Measurements from ENCODE around the gene CCDC127. TPM values are rescaled to one million over a fixed set of nuclear protein-coding genes. Genes with fewer than 3 reads are reported as not detected.
"Not testable (repeated sequence)": the region's sequence is repeated elsewhere in the genome, so short reads cannot be mapped to it uniquely, and the experiment has no call there.

The CCDC127 gene
- total RNA-seq, 1 donor: 4.3 TPM

DNA sequence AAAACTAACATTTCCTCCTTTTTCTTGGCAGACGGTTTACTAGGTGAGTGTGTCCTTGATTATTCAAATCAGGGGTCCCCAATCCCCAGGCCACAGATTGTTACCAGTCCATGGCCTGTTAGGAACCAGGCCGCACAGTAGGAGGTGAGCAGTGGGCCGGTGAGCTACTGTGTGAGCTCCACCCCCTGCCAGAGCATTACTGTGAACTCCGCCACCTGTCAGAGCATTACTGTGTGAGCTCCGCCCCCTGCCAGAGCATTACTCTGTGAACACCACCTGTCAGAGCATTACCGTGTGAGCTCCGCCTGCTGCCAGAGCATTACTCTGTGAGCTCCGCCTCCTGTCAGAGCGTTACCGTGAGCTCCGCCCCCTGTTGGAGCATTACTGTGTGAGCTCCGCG is 39.2 kb upstream of the CCDC127 start:
- H3K27ac ChIP-seq (ENCODE audit: low read depth, low read length): no peak overlapping the region
- H3K36me3 ChIP-seq (ENCODE audit: insufficient read depth, low read length): peaks cover 24% of the 10 kb centered on the region
- no peaks in the 10 kb centered on the region for H3K9me3 ChIP-seq (ENCODE audit: low read depth, low read length)
- H3K4me3 ChIP-seq (ENCODE audit: insufficient read depth, low read length): no peak overlapping the region
- TF ChIP-seq CTCF (IDR thresholded peaks at IDR 0.05; ENCODE audit: extremely low read depth, low read depth, low read length): no peak
- H4K20me1 ChIP-seq (ENCODE audit: insufficient read depth, low read length): no peaks in the 10 kb centered on the region
- H3K4me1 ChIP-seq (ENCODE audit: insufficient read depth, low read length): no peaks in the 10 kb centered on the region
- no peak for DNase-seq (ENCODE audit: insufficient read length, low spot score, missing footprints)
- H3K79me2 ChIP-seq (ENCODE audit: insufficient read depth, low read length): no peaks in the 10 kb centered on the region
- no peak overlapping the region for H2AFZ ChIP-seq (ENCODE audit: low read length)
- no peaks in the 10 kb centered on the region for H3K27me3 ChIP-seq (ENCODE audit: insufficient read depth, low read length)
- no peak overlapping the region for H3K4me2 ChIP-seq (ENCODE audit: insufficient read depth, low read length)

- H3K36me3 ChIP-seq (ENCODE audit: insufficient read depth, low read length): peaks cover 24% of the 10 kb centered on the region
- H3K27ac ChIP-seq (ENCODE audit: low read depth, low read length); H3K79me2 ChIP-seq (ENCODE audit: insufficient read depth, low read length); H3K27me3 ChIP-seq (ENCODE audit: insufficient read depth, low read length); H3K9me3 ChIP-seq (ENCODE audit: low read depth, low read length); DNase-seq (ENCODE audit: insufficient read length, low spot score, missing footprints); H4K20me1 ChIP-seq (ENCODE audit: insufficient read depth, low read length); H3K4me3 ChIP-seq (ENCODE audit: insufficient read depth, low read length); H3K4me1 ChIP-seq (ENCODE audit: insufficient read depth, low read length); H2AFZ ChIP-seq (ENCODE audit: low read length); H3K4me2 ChIP-seq (ENCODE audit: insufficient read depth, low read length): not testable (repeated sequence)
Measured at GRCh38 chr5:256347-256746, 38.4 kb upstream of the CCDC127 start.

- not testable (repeated sequence) for H2AFZ ChIP-seq (ENCODE audit: low read length); H4K20me1 ChIP-seq (ENCODE audit: insufficient read depth, low read length); DNase-seq (ENCODE audit: insufficient read length, low spot score, missing footprints); H3K79me2 ChIP-seq (ENCODE audit: insufficient read depth, low read length); H3K27me3 ChIP-seq (ENCODE audit: insufficient read depth, low read length); H3K4me2 ChIP-seq (ENCODE audit: insufficient read depth, low read length); H3K4me1 ChIP-seq (ENCODE audit: insufficient read depth, low read length); H3K4me3 ChIP-seq (ENCODE audit: insufficient read depth, low read length); H3K27ac ChIP-seq (ENCODE audit: low read depth, low read length); H3K9me3 ChIP-seq (ENCODE audit: low read depth, low read length)
- H3K36me3 ChIP-seq (ENCODE audit: insufficient read depth, low read length): peaks cover 24% of the 10 kb centered on the region
Measured at GRCh38 chr5:255116-255515, 37.2 kb upstream of the CCDC127 start.

GRCh38 chr5:254322-254721 is 36.4 kb upstream of the CCDC127 start:
- H3K27ac ChIP-seq (ENCODE audit: low read depth, low read length); H3K4me2 ChIP-seq (ENCODE audit: insufficient read depth, low read length); H3K4me1 ChIP-seq (ENCODE audit: insufficient read depth, low read length); H2AFZ ChIP-seq (ENCODE audit: low read length); H3K9me3 ChIP-seq (ENCODE audit: low read depth, low read length); H3K79me2 ChIP-seq (ENCODE audit: insufficient read depth, low read length); H3K4me3 ChIP-seq (ENCODE audit: insufficient read depth, low read length); H4K20me1 ChIP-seq (ENCODE audit: insufficient read depth, low read length); H3K27me3 ChIP-seq (ENCODE audit: insufficient read depth, low read length); DNase-seq (ENCODE audit: insufficient read length, low spot score, missing footprints): not testable (repeated sequence)
- H3K36me3 ChIP-seq (ENCODE audit: insufficient read depth, low read length): peaks cover 24% of the 10 kb centered on the region

GRCh38 chr5:252546-252945 is 34.6 kb upstream of the CCDC127 start:
- Histone ChIP-seq H3K36me3 (ENCODE audit: insufficient read depth, low read length) (peaks cover 40% of the 10 kb centered on the region), H4K20me1 (ENCODE audit: insufficient read depth, low read length) (no peaks in the 10 kb centered on the region), H3K4me3 (ENCODE audit: insufficient read depth, low read length) (no peak overlapping the region), H3K9me3 (ENCODE audit: low read depth, low read length) (no peaks in the 10 kb centered on the region), H2AFZ (ENCODE audit: low read length) (no peak overlapping the region), H3K79me2 (ENCODE audit: insufficient read depth, low read length) (no peaks in the 10 kb centered on the region), H3K27me3 (ENCODE audit: insufficient read depth, low read length) (no peaks in the 10 kb centered on the region), H3K27ac (ENCODE audit: low read depth, low read length) (no peak overlapping the region), H3K4me2 (ENCODE audit: insufficient read depth, low read length) (no peak overlapping the region), H3K4me1 (ENCODE audit: insufficient read depth, low read length) (no peaks in the 10 kb centered on the region)
- TF ChIP-seq CTCF (IDR thresholded peaks at IDR 0.05; ENCODE audit: extremely low read depth, low read depth, low read length): no peak
- DNase-seq (ENCODE audit: insufficient read length, low spot score, missing footprints): no peak

GRCh38 chr5:251975-252374 is 34.0 kb upstream of the CCDC127 start:
- not testable (repeated sequence) for H3K27me3 ChIP-seq (ENCODE audit: insufficient read depth, low read length); H3K79me2 ChIP-seq (ENCODE audit: insufficient read depth, low read length); DNase-seq (ENCODE audit: insufficient read length, low spot score, missing footprints); H2AFZ ChIP-seq (ENCODE audit: low read length); H3K4me3 ChIP-seq (ENCODE audit: insufficient read depth, low read length); H3K27ac ChIP-seq (ENCODE audit: low read depth, low read length); H3K4me1 ChIP-seq (ENCODE audit: insufficient read depth, low read length); H3K9me3 ChIP-seq (ENCODE audit: low read depth, low read length); H4K20me1 ChIP-seq (ENCODE audit: insufficient read depth, low read length); H3K4me2 ChIP-seq (ENCODE audit: insufficient read depth, low read length)
- peaks cover 40% of the 10 kb centered on the region for H3K36me3 ChIP-seq (ENCODE audit: insufficient read depth, low read length)

- H3K9me3 ChIP-seq (ENCODE audit: low read depth, low read length); H3K27me3 ChIP-seq (ENCODE audit: insufficient read depth, low read length); H3K4me2 ChIP-seq (ENCODE audit: insufficient read depth, low read length); H3K4me3 ChIP-seq (ENCODE audit: insufficient read depth, low read length); H3K4me1 ChIP-seq (ENCODE audit: insufficient read depth, low read length); H4K20me1 ChIP-seq (ENCODE audit: insufficient read depth, low read length); H3K79me2 ChIP-seq (ENCODE audit: insufficient read depth, low read length); H2AFZ ChIP-seq (ENCODE audit: low read length); DNase-seq (ENCODE audit: insufficient read length, low spot score, missing footprints); H3K27ac ChIP-seq (ENCODE audit: low read depth, low read length): not testable (repeated sequence)
- H3K36me3 ChIP-seq (ENCODE audit: insufficient read depth, low read length): peaks cover 40% of the 10 kb centered on the region
Measured at GRCh38 chr5:251538-251937, 33.6 kb upstream of the CCDC127 start.

DNA sequence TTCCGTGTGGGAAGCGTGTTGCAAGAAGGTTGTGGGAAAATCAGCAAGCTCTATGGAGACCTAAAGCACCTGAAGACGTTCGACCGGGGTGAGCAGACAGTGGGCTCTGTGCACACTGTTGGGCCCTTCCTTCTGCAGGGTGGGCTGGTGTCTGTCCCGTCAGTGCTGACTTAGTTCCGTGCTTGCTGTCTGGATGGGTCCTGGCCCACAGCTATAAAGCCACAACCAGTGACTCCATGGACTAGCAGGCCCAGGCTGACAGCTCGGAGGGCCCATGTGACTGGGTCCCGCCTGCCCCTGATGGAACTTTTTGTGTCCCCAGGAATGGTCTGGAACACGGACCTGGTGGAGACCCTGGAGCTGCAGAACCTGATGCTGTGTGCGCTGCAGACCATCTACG is 33.1 kb upstream of the CCDC127 start:
- H3K27me3 ChIP-seq (ENCODE audit: insufficient read depth, low read length); DNase-seq (ENCODE audit: insufficient read length, low spot score, missing footprints); H3K9me3 ChIP-seq (ENCODE audit: low read depth, low read length); H3K4me2 ChIP-seq (ENCODE audit: insufficient read depth, low read length); H3K27ac ChIP-seq (ENCODE audit: low read depth, low read length); H4K20me1 ChIP-seq (ENCODE audit: insufficient read depth, low read length); H2AFZ ChIP-seq (ENCODE audit: low read length); H3K79me2 ChIP-seq (ENCODE audit: insufficient read depth, low read length); H3K4me3 ChIP-seq (ENCODE audit: insufficient read depth, low read length); H3K4me1 ChIP-seq (ENCODE audit: insufficient read depth, low read length): not testable (repeated sequence)
- peaks cover 36% of the 10 kb centered on the region for H3K36me3 ChIP-seq (ENCODE audit: insufficient read depth, low read length)

Measured in osteoblast (primary cell).